A673 (cell line): Measurements from ENCODE around the gene XIRP2. TPM values are rescaled to one million over a fixed set of nuclear protein-coding genes. Genes with fewer than 3 reads are reported as not detected.

Experiments
- BruUV-seq: library from RNA; stranded (reverse); fragments of 400-500 nt; replicated peaks from 2 replicates; lab custom pipeline; 2021; lab: Mats Ljungman, UMichigan
- CTCF ChIA-PET: fragments of 300-600 bp; sonication (Branson Sonifier 250); formaldehyde crosslinking; loops from one replicate; lab custom pipeline; 2022; ENCODE audit warnings: antibody characterized with exemption; lab: Charles Lee
- POLR2A ChIA-PET: fragments of 300-600 bp; sonication (Branson Sonifier 250); formaldehyde crosslinking; loops from one replicate; lab custom pipeline; 2022; ENCODE audit warnings: antibody characterized with exemption; ENCODE audit not compliant: low non-redundant PET; lab: Charles Lee
- DNase-seq: peaks from one replicate; pipeline ENCODE4 v3.0.0-alpha.2; 2015; ENCODE audit warnings: low spot score
- H3K27ac ChIP-seq: fragments of 200-600 bp; sonication (generic); 2 replicates; pipeline ENCODE4 v1.5.1; 2016; ENCODE audit warnings: mixed run types, low read depth, mild to moderate bottlenecking, mixed read lengths, antibody characterized with exemption, low read length; ENCODE audit not compliant: poor library complexity, severe bottlenecking
- H3K27me3 ChIP-seq: fragments of 200-600 bp; sonication (generic); replicated peaks from 2 replicates; pipeline ENCODE4 v1.6.1; 2017; ENCODE audit warnings: mixed run types, low read depth, mild to moderate bottlenecking, mixed read lengths, antibody characterized with exemption, low read length; ENCODE audit not compliant: insufficient read depth, poor library complexity
- H3K36me3 ChIP-seq: fragments of 200-600 bp; sonication (generic); 2 replicates; pipeline ENCODE4 v1.6.1; 2016; ENCODE audit warnings: mixed run types, mild to moderate bottlenecking, mixed read lengths, antibody characterized with exemption, low read length; ENCODE audit not compliant: insufficient read depth, poor library complexity, severe bottlenecking
- H3K4me1 ChIP-seq: fragments of 200-600 bp; sonication (generic); 2 replicates; pipeline ENCODE4 v1.6.1; 2017; ENCODE audit warnings: mixed run types, mild to moderate bottlenecking, mixed read lengths, antibody characterized with exemption, low read length; ENCODE audit not compliant: insufficient read depth, poor library complexity, severe bottlenecking
- H3K4me3 ChIP-seq: fragments of 200-600 bp; sonication (generic); 2 replicates; pipeline ENCODE4 v1.5.1; 2016; ENCODE audit warnings: low read depth, mixed run types, mild to moderate bottlenecking, mixed read lengths, low read length; ENCODE audit not compliant: poor library complexity, severe bottlenecking
- H3K9me3 ChIP-seq: fragments of 200-600 bp; sonication (generic); 2 replicates; pipeline ENCODE4 v1.6.1; 2016; ENCODE audit warnings: mixed run types, low read depth, mild to moderate bottlenecking, mixed read lengths, antibody characterized with exemption, low read length; ENCODE audit not compliant: poor library complexity, severe bottlenecking
- CTCF ChIP-seq: fragments of 300-800, 200-600 bp; sonication (generic); conservative IDR thresholded peaks from 2 replicates; pipeline ENCODE4 v1.5.1; 2017; ENCODE audit warnings: low read depth, mild to moderate bottlenecking, antibody characterized with exemption, low read length, moderate library complexity, mixed read lengths
- EZH2 ChIP-seq: fragments of 200-600 bp; sonication (generic); IDR thresholded peaks from 2 replicates; pipeline ENCODE4 v1.6.1; 2017; ENCODE audit warnings: borderline replicate concordance, low read depth, mild to moderate bottlenecking, mixed read lengths, antibody characterized with exemption, low read length; ENCODE audit not compliant: poor library complexity, severe bottlenecking
- intact Hi-C: fragments of 100-400 bp; cut with micrococcal nuclease; formaldehyde crosslinking; loops from one replicate; pipeline ENCODE4 v1.10.0; 2022; ENCODE audit not compliant: unreplicated experiment
- total RNA-seq: library from RNA; stranded (reverse); gene quantifications from 2 replicates; pipeline ENCODE4 v1.2.3, GENCODE V29; 2021

Gene XIRP2
- total RNA-seq, 1 experiment from 2014 or later, result 0.04 TPM

- TF ChIP-seq CTCF (no peak), EZH2 (no peak)
- ChIA-PET CTCF (no interaction called here), POLR2A (no interaction called here)
- H3K36me3 ChIP-seq, result no peaks in the 10 kb centered on the region
- H3K4me3 ChIP-seq, result no peak overlapping the region
- DNase-seq, result no peak
- no TSS peak for BruUV-seq
- intact Hi-C loops, result no loop called here
- H3K4me1 ChIP-seq, result no peaks in the 10 kb centered on the region
- no peaks in the 10 kb centered on the region for H3K9me3 ChIP-seq
- H3K27ac ChIP-seq, result no peak overlapping the region
- no peaks in the 10 kb centered on the region for H3K27me3 ChIP-seq
Measured at GRCh38 chr2:167151894-167152293, 263.6 kb downstream of the XIRP2 start.

GRCh38 chr2:167157523-167157922, 269.2 kb downstream of the XIRP2 start:
- ChIA-PET POLR2A (no interaction called here), CTCF (no interaction called here)
- Histone ChIP-seq H3K27me3 (no peaks in the 10 kb centered on the region), H3K27ac (no peak overlapping the region), H3K36me3 (no peaks in the 10 kb centered on the region), H3K9me3 (no peaks in the 10 kb centered on the region), H3K4me1 (no peaks in the 10 kb centered on the region), H3K4me3 (no peak overlapping the region)
- TF ChIP-seq CTCF (no peak), EZH2 (no peak)
- no peak for DNase-seq
- BruUV-seq, result no TSS peak
- intact Hi-C loops, result no loop called here

GRCh38 chr2:167177196-167177595, 288.9 kb downstream of the XIRP2 start:
- H3K4me3 ChIP-seq, result no peak overlapping the region
- BruUV-seq, result no TSS peak
- intact Hi-C loops, result no loop called here
- CTCF ChIA-PET, result no interaction called here
- no peak for TF ChIP-seq CTCF
- TF ChIP-seq EZH2, result no peak
- no peaks in the 10 kb centered on the region for H3K36me3 ChIP-seq
- POLR2A ChIA-PET, result no interaction called here
- H3K27ac ChIP-seq, result no peak overlapping the region
- H3K9me3 ChIP-seq, result no peaks in the 10 kb centered on the region
- H3K27me3 ChIP-seq, result no peaks in the 10 kb centered on the region
- no peaks in the 10 kb centered on the region for H3K4me1 ChIP-seq
- DNase-seq, result no peak
